Loucy (cell line): ENCODE data around the gene KLHDC4.

Experiments used
- EZH2phosphoT487 ChIP-seq: fragments of 200-600 bp; IDR thresholded peaks from 2 replicates; pipeline ENCODE4 v1.6.1; 2018; ENCODE audit warnings: antibody characterized with exemption, mild to moderate bottlenecking, moderate library complexity, borderline replicate concordance
- TF ChIP-seq, protein P1 (sequence below): fragments of 200-600 bp; sonication (generic); conservative IDR thresholded peaks from 2 replicates; pipeline ENCODE4 v1.5.1; 2014; ENCODE audit warnings: mild to moderate bottlenecking, antibody characterized with exemption, low read length

DNA sequence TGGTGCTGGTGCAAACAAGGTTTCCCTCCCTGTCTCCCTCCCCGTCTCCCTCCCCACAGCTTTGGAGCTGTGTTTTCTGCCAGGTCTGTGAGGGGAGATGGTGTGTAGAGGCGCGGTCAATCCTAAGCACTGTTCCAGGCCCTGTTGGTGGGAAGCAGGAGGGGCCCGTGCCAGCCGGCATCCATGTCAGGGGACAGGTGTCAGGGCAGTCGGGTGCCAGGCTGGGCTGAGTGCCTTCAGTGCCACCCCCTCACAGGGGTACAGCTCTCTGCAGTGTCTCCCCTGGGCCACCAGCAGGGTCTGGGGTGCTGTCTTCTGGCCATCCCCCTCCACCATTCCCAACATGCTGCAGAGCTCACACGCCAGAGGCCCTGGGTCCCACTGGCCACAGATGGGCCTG is 73.6 kb downstream of the KLHDC4 start:
- TF ChIP-seq, protein P1, sequence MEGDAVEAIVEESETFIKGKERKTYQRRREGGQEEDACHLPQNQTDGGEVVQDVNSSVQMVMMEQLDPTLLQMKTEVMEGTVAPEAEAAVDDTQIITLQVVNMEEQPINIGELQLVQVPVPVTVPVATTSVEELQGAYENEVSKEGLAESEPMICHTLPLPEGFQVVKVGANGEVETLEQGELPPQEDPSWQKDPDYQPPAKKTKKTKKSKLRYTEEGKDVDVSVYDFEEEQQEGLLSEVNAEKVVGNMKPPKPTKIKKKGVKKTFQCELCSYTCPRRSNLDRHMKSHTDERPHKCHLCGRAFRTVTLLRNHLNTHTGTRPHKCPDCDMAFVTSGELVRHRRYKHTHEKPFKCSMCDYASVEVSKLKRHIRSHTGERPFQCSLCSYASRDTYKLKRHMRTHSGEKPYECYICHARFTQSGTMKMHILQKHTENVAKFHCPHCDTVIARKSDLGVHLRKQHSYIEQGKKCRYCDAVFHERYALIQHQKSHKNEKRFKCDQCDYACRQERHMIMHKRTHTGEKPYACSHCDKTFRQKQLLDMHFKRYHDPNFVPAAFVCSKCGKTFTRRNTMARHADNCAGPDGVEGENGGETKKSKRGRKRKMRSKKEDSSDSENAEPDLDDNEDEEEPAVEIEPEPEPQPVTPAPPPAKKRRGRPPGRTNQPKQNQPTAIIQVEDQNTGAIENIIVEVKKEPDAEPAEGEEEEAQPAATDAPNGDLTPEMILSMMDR, result no peak
- TF ChIP-seq EZH2phosphoT487, result no peak
